AG04450 (cell line): ENCODE data around the gene MAG. TPM values are rescaled to one million over a fixed set of nuclear protein-coding genes. Genes with fewer than 3 reads are reported as not detected.

Experiments
- CTCF ChIA-PET: fragments of 300-600, 350-600 bp; formaldehyde crosslinking; extraction: SDS; loops from one replicate; lab custom pipeline; 2022; ENCODE audit warnings: antibody characterized with exemption, inconsistent platforms; lab: Charles Lee
- POLR2A ChIA-PET: fragments of 350-600 bp; formaldehyde crosslinking; extraction: SDS; loops from one replicate; lab custom pipeline; 2021; ENCODE audit warnings: antibody characterized with exemption, inconsistent platforms; lab: Yijun Ruan, JAX
- DNase-seq: peaks from one replicate; pipeline ENCODE4 v3.0.0-alpha.2; 2011; ENCODE audit warnings: low read depth, low spot score
- H3K27ac ChIP-seq: one replicate; pipeline ENCODE4 v1.5.1; 2012; ENCODE audit warnings: low read depth, low read length, control low read depth
- H3K27me3 ChIP-seq: one replicate; pipeline ENCODE4 v1.6.0; 2012; ENCODE audit warnings: low read length; ENCODE audit not compliant: control insufficient read depth, insufficient read depth
- H3K4me3 ChIP-seq: 2 replicates; pipeline ENCODE4 v1.5.1; 2011; ENCODE audit warnings: mild to moderate bottlenecking, low read depth, low read length, control low read depth
- H3K9me3 ChIP-seq: 2 replicates; pipeline ENCODE4 v1.5.1; 2012; ENCODE audit warnings: low read length; ENCODE audit not compliant: control insufficient read depth, insufficient read depth
- polyA plus RNA-seq: library from polyadenylated mRNA; depleted of rRNA; stranded (reverse); fragments of >200 nt; gene quantifications from 2 replicates; pipeline ENCODE4 v1.2.3, GENCODE V29; 2011
- TF ChIP-seq, protein P1 (sequence below): IDR thresholded peaks from 2 replicates; pipeline ENCODE4 v1.5.1; 2011; ENCODE audit warnings: low read depth, low read length, control low read depth, inconsistent platforms

MAG gene
- polyA plus RNA-seq, 1 experiment, result not detected

DNA sequence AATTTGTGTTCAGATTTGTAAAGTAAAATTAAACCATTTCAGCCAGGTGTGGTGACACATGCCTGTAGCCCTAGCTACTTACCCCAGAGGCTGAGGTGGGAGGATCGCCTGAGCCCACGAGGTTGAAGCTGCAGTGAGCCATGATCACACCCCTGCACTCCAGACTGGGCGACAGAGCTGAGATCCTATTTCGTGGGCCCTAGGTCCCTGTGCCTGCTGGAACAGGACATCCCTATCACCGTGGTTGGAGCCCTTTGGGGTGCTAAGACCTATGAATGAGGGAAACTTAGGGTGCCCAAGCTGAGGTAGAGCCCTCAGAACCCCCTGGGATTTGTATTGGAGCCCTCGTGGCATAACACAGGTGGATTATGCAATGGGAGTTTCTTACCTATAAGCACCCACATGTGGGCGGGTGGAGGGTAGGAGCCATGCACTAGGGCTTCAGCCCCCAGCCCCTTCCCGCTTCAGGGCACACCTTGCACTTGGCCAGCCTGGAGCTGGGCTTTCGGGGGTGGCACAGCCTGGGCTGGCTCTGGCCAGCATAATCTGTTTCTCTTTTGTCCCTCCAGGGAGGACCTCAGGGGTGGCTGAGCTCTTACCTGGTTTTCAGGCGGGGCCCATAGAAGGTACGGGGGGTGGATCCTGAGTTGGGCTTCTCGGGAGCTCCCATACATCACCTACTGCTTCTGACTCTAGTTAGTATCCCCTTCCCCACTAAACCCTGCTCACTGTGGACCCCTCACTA, 30.4 kb upstream of the MAG start:
- no peak overlapping the region for H3K4me3 ChIP-seq
- POLR2A ChIA-PET, result interaction anchor here (0.7 kb wide), 1 partner anchor 17 kb away, joined by 4 read pairs; no protein-coding TSS in a partner anchor
- TF ChIP-seq, protein P1, sequence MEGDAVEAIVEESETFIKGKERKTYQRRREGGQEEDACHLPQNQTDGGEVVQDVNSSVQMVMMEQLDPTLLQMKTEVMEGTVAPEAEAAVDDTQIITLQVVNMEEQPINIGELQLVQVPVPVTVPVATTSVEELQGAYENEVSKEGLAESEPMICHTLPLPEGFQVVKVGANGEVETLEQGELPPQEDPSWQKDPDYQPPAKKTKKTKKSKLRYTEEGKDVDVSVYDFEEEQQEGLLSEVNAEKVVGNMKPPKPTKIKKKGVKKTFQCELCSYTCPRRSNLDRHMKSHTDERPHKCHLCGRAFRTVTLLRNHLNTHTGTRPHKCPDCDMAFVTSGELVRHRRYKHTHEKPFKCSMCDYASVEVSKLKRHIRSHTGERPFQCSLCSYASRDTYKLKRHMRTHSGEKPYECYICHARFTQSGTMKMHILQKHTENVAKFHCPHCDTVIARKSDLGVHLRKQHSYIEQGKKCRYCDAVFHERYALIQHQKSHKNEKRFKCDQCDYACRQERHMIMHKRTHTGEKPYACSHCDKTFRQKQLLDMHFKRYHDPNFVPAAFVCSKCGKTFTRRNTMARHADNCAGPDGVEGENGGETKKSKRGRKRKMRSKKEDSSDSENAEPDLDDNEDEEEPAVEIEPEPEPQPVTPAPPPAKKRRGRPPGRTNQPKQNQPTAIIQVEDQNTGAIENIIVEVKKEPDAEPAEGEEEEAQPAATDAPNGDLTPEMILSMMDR, result no peak
- no peak overlapping the region for H3K27ac ChIP-seq
- CTCF ChIA-PET, result no interaction called here
- no peaks in the 10 kb centered on the region; the same call in 1 of the 2 replicates for H3K9me3 ChIP-seq
- no peak for DNase-seq
- H3K27me3 ChIP-seq, result peaks cover 7% of the 10 kb centered on the region

DNA sequence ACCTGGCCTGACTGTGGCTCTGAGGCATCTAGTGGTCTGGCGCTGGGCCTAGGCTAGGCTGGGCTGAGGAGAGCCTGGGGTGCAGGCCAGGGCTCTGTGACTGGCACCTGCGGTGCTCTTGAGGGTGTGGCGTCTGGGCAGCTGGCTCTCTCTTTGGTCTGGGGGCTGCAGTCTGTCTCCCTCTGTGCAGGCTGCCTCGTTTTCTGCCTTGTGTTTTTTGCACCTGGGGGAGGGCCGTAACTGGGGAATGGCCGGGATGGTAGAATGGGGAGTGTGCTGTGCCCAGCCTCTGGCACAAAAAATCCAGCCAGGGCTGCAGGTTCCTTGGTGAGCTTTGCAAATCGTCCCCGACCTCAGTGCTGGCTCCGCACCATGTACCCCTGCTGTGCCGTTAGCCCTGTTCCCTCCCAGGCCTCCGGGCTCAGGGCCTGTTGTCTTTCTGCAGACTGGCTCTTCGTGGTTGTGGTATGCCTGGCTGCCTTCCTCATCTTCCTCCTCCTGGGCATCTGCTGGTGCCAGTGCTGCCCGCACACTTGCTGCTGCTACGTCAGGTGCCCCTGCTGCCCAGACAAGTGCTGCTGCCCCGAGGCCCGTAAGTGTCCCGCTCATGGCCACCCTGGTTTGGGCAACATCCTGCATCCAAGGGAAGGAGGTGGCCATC, 29.7 kb upstream of the MAG start:
- TF ChIP-seq, protein P1, result no peak
- H3K4me3 ChIP-seq, result no peak overlapping the region
- POLR2A ChIA-PET, result no interaction called here
- CTCF ChIA-PET, result no interaction called here
- no peak for DNase-seq
- no peaks in the 10 kb centered on the region; the same call in 1 of the 2 replicates for H3K9me3 ChIP-seq
- H3K27me3 ChIP-seq, result peaks cover 7% of the 10 kb centered on the region
- no peak overlapping the region for H3K27ac ChIP-seq

DNA sequence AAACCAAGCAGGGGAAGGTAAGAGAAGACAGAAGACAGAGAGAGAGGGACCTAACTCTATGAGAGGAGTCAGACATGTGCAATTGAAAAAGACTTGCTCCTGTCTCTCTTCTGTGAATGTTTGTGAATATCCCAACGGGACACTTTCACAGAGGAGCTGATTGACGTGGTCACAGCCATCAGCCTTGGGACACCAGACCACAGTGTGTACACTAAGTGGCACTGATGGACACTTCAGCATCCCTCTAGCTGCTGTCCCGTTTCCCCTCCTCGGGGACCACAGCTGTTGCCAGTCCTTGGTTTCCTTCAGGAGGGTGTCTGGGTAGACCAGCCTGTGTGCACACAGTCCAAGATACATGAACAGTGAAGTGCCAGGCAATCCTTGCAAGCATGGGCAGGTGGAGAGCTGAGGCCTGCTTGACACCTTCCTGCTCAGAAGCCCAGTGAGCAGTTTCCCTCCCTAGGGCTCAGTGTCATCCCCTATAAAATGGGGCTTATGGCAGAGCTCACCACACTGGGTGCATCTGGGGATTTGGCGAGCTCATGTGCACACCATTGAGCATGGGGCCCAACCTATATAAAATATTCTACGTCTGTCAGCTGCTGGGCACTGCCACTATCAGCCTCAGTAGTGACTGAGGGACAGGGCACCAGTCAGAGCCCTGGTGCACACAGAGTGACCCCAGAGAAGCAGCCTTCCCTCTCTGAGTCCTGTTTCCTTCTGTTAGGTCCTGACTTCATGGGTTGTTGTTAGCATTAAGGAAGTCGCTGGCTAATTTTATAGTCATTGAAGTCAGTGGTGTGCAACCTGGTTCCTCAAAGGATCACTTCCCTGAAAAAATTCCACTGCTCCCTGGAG, 27.5 kb upstream of the MAG start:
- H3K27ac ChIP-seq, result no peak overlapping the region
- no peak overlapping the region for H3K4me3 ChIP-seq
- DNase-seq, result no peak
- ChIA-PET POLR2A (interaction anchor here (0.7 kb wide), 1 partner anchor 220 kb away, joined by 4 read pairs; no protein-coding TSS in a partner anchor), CTCF (interaction anchor here (0.9 kb wide), 1 partner anchor 246 kb away, joined by 3 read pairs; no protein-coding TSS in a partner anchor)
- TF ChIP-seq, protein P1, result no peak
- H3K9me3 ChIP-seq, result no peaks in the 10 kb centered on the region; the same call in 1 of the 2 replicates
- H3K27me3 ChIP-seq, result peaks cover 7% of the 10 kb centered on the region

DNA sequence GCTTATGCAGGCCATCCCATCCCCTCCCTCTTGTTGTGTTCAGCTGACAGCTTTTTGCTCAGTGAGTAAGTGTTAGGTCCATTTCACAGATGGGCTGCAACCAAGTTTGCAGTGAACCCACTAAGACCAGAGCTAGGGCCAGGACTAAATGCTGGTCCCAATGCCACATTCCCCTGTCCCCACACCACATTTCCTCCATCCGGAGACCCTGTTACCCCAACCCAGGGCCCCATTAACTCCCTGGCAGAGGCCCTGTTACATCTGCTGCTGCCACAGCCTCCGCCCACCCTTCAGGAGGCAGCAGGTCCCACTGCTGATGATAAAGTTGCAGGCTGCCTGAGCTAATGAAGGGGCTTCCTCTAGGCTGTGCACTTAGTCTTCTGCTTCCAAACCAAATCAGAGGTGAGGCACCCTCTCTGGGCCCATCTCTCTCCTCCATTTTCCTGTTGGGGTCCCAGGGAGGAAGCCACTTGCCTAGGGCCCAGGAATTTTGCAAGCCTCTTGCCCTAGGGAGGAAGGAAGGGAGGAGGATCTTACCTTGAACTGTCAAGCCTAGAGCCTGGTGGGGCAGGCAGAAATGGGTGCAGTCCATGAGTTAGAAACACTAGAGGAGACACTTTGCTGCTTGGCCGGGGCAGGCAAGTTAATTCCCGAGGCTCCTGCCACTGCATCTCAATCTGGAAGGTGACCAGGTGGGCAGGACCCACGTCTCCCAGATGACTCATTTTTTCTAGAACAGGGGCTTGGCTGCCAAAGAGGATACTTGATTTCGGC, 26.6 kb upstream of the MAG start:
- Histone ChIP-seq H3K27me3 (peaks cover 7% of the 10 kb centered on the region), H3K4me3 (no peak overlapping the region), H3K9me3 (no peaks in the 10 kb centered on the region; the same call in 1 of the 2 replicates), H3K27ac (no peak overlapping the region)
- POLR2A ChIA-PET, result no interaction called here
- CTCF ChIA-PET, result interaction anchor here (0.5 kb wide), 1 partner anchor 31 kb away, joined by 3 read pairs; no protein-coding TSS in a partner anchor
- DNase-seq, result no peak
- TF ChIP-seq, protein P1, result no peak
